Hair follicular keratinocyte (primary cell): Measurements from ENCODE around the gene TPRX2. TPM values are rescaled to one million over a fixed set of nuclear protein-coding genes. Genes with fewer than 3 reads are reported as not detected.

Source experiments
- total RNA-seq: library from RNA; depleted of rRNA; stranded (reverse); fragments of >200 nt; gene quantifications from 2 replicates; pipeline ENCODE4 v1.2.3, GENCODE V29; 2015

The TPRX2 gene
- total RNA-seq, result not detected in 2 replicates

GRCh38 chr19:47858646-47859285 is at the start of gene TPRX2:
Gene TPRX2 (plus strand): TSS chr19:47859235. CDS start chr19:47859247, 12 bp downstream.

GRCh38 chr19:47821460-47822020 is 37.5 kb upstream of the TPRX2 start, which contains the start of gene CRX:
Gene CRX (plus strand): TSS chr19:47821937. CDS start chr19:47834444, 12,507 bp downstream.

GRCh38 chr19:47886010-47886559 is 27.1 kb downstream of the TPRX2 start, which contains the start of gene SULT2A1:
Gene SULT2A1 (minus strand): TSS chr19:47886315. CDS start chr19:47886257, 58 bp downstream.

Other genes starting within 250 kb of the TPRX2 start
- 80.8 and 117 TPM in 2 replicates for gene EHD2, start 145.8 kb upstream of the TPRX2 start, total RNA-seq
- gene NOP53, start 113.7 kb upstream of the TPRX2 start, total RNA-seq, result 128 and 171 TPM in 2 replicates
- 636 and 696 TPM in 2 replicates for gene SELENOW, start 80.5 kb upstream of the TPRX2 start, total RNA-seq
- not detected in 2 replicates for gene TPRX1, start 54.7 kb upstream of the TPRX2 start, total RNA-seq
- not detected in 2 replicates for gene CRX, start 37.3 kb upstream of the TPRX2 start, total RNA-seq
- not detected in 2 replicates for gene SULT2A1, start 27.1 kb downstream of the TPRX2 start, total RNA-seq
- not detected in 2 replicates for gene BSPH1, start 132.9 kb downstream of the TPRX2 start, total RNA-seq
- not detected in 2 replicates for gene ELSPBP1, start 135.4 kb downstream of the TPRX2 start, total RNA-seq
- not detected in 2 replicates for gene CABP5, start 184.8 kb downstream of the TPRX2 start, total RNA-seq